HUES48 (cell line): ENCODE data around the gene COX7A2.
A peak's percentile ranks its signal among the peaks of the same experiment; 100 is the strongest.

Source experiments
- H3K27ac ChIP-seq: one replicate; pipeline ENCODE4 v1.7.0; 2013; ENCODE audit warnings: low read depth, low read length, inconsistent platforms
- H3K27me3 ChIP-seq: 2 replicates; pipeline ENCODE4 v1.6.1; 2013; ENCODE audit warnings: mild to moderate bottlenecking, low read length; ENCODE audit not compliant: control insufficient read depth, insufficient read depth
- H3K36me3 ChIP-seq: 2 replicates; pipeline ENCODE4 v1.6.1; 2013; ENCODE audit warnings: low read length; ENCODE audit not compliant: control insufficient read depth, insufficient read depth
- H3K4me1 ChIP-seq: 2 replicates; pipeline ENCODE4 v1.6.1; 2013; ENCODE audit warnings: mild to moderate bottlenecking, low read length; ENCODE audit not compliant: control insufficient read depth, insufficient read depth
- H3K4me3 ChIP-seq: 2 replicates; pipeline ENCODE4 v1.5.1; 2013; ENCODE audit warnings: mild to moderate bottlenecking, low read depth, low read length
- H3K9ac ChIP-seq: 2 replicates; pipeline ENCODE4 v1.6.1; 2013; ENCODE audit warnings: mild to moderate bottlenecking, low read depth, low read length, moderate library complexity
- H3K9me3 ChIP-seq: 2 replicates; pipeline ENCODE4 v1.6.1; 2013; ENCODE audit warnings: low read length; ENCODE audit not compliant: control insufficient read depth, insufficient read depth

COX7A2 gene

GRCh38 chr6:75283907-75284631, 40.5 kb upstream of the COX7A2 start:
- Histone ChIP-seq H3K9ac (peak overlapping the region; percentile 54), H3K27ac (peak overlapping the region; percentile 84), H3K36me3 (no peaks in the 10 kb centered on the region), H3K4me3 (peak overlapping the region; percentile 99), H3K4me1 (peaks cover 40% of the 10 kb centered on the region), H3K9me3 (no peaks in the 10 kb centered on the region), H3K27me3 (no peaks in the 10 kb centered on the region)

GRCh38 chr6:75282706-75283105, 39.1 kb upstream of the COX7A2 start:
- peak overlapping the region; percentile 99 for H3K4me3 ChIP-seq
- no peak overlapping the region for H3K9ac ChIP-seq

GRCh38 chr6:75281653-75282052, 38.1 kb upstream of the COX7A2 start:
- H3K9me3 ChIP-seq = no peaks in the 10 kb centered on the region
- no peak overlapping the region for H3K9ac ChIP-seq
- peak overlapping the region; percentile 99 for H3K4me3 ChIP-seq
- peak overlapping the region; percentile 26 for H3K27ac ChIP-seq
- peaks cover 53% of the 10 kb centered on the region for H3K4me1 ChIP-seq
- no peaks in the 10 kb centered on the region for H3K36me3 ChIP-seq
- H3K27me3 ChIP-seq = no peaks in the 10 kb centered on the region

More at GRCh38 chr6:75282706-75283105, 39.1 kb upstream of the COX7A2 start:
- Histone ChIP-seq H3K27ac (peak overlapping the region; percentile 14), H3K36me3 (no peaks in the 10 kb centered on the region), H3K27me3 (no peaks in the 10 kb centered on the region), H3K4me1 (peaks cover 49% of the 10 kb centered on the region), H3K9me3 (no peaks in the 10 kb centered on the region)

- peaks cover 67% of the 10 kb centered on the region for H3K4me1 ChIP-seq
- no peaks in the 10 kb centered on the region for H3K9me3 ChIP-seq
- H3K27ac ChIP-seq = peak overlapping the region; percentile 39
- no peaks in the 10 kb centered on the region for H3K36me3 ChIP-seq
- H3K4me3 ChIP-seq = peak overlapping the region; percentile 35; the same call in 1 of the 2 replicates
- no peaks in the 10 kb centered on the region for H3K27me3 ChIP-seq
- H3K9ac ChIP-seq = peak overlapping the region; percentile 21; the same call in 1 of the 2 replicates
Measured at GRCh38 chr6:75280131-75280855, 36.7 kb upstream of the COX7A2 start.

GRCh38 chr6:75279418-75279817, 35.8 kb upstream of the COX7A2 start:
- H3K4me3 ChIP-seq = peak overlapping the region; percentile 35; the same call in 1 of the 2 replicates
- no peaks in the 10 kb centered on the region for H3K27me3 ChIP-seq
- H3K9me3 ChIP-seq = no peaks in the 10 kb centered on the region
- H3K27ac ChIP-seq = peak overlapping the region; percentile 34
- peaks cover 69% of the 10 kb centered on the region for H3K4me1 ChIP-seq
- H3K9ac ChIP-seq = no peak overlapping the region
- H3K36me3 ChIP-seq = no peaks in the 10 kb centered on the region

GRCh38 chr6:75278474-75279077, 35.0 kb upstream of the COX7A2 start:
- no peak overlapping the region for H3K9ac ChIP-seq
- H3K4me3 ChIP-seq = no peak overlapping the region
- no peaks in the 10 kb centered on the region for H3K36me3 ChIP-seq
- H3K4me1 ChIP-seq = peaks cover 72% of the 10 kb centered on the region
- no peak overlapping the region for H3K27ac ChIP-seq
- no peaks in the 10 kb centered on the region for H3K27me3 ChIP-seq
- no peaks in the 10 kb centered on the region for H3K9me3 ChIP-seq

- peaks cover 19% of the 10 kb centered on the region; the same call in 1 of the 2 replicates for H3K36me3 ChIP-seq
- H3K9ac ChIP-seq = no peak overlapping the region
- H3K4me3 ChIP-seq = no peak overlapping the region
- H3K9me3 ChIP-seq = peaks cover 11% of the 10 kb centered on the region
- no peak overlapping the region for H3K27ac ChIP-seq
- peaks cover 42% of the 10 kb centered on the region for H3K4me1 ChIP-seq
- H3K27me3 ChIP-seq = no peaks in the 10 kb centered on the region
Measured at GRCh38 chr6:75275067-75275466, 31.5 kb upstream of the COX7A2 start.

GRCh38 chr6:75273009-75273408, 29.4 kb upstream of the COX7A2 start:
- Histone ChIP-seq H3K4me1 (peaks cover 31% of the 10 kb centered on the region), H3K4me3 (no peak overlapping the region), H3K36me3 (peaks cover 22% of the 10 kb centered on the region; the same call in 1 of the 2 replicates), H3K27ac (no peak overlapping the region), H3K9ac (no peak overlapping the region), H3K27me3 (no peaks in the 10 kb centered on the region), H3K9me3 (peaks cover 11% of the 10 kb centered on the region)

- H3K36me3 ChIP-seq = peaks cover 22% of the 10 kb centered on the region; the same call in 1 of the 2 replicates
- peaks cover 37% of the 10 kb centered on the region for H3K4me1 ChIP-seq
- peaks cover 11% of the 10 kb centered on the region for H3K9me3 ChIP-seq
- H3K27ac ChIP-seq = no peak overlapping the region
- no peaks in the 10 kb centered on the region for H3K27me3 ChIP-seq
- no peak overlapping the region for H3K4me3 ChIP-seq
- H3K9ac ChIP-seq = no peak overlapping the region; the same call in 1 of the 2 replicates
Measured at GRCh38 chr6:75272145-75272840, 28.7 kb upstream of the COX7A2 start.

GRCh38 chr6:75268988-75269354, 25.4 kb upstream of the COX7A2 start:
- no peak overlapping the region for H3K4me3 ChIP-seq
- H3K4me1 ChIP-seq = peaks cover 19% of the 10 kb centered on the region
- H3K9ac ChIP-seq = no peak overlapping the region
- peaks cover 11% of the 10 kb centered on the region for H3K9me3 ChIP-seq
- H3K27ac ChIP-seq = peak overlapping the region; percentile 96
- H3K36me3 ChIP-seq = peaks cover 29% of the 10 kb centered on the region
- no peaks in the 10 kb centered on the region for H3K27me3 ChIP-seq
